Epithelial cell of esophagus (primary cell): ENCODE measurements around the gene ELAVL3.

Source experiments
- DNase-seq: peaks from one replicate; pipeline ENCODE4 v3.0.0; 2010; ENCODE audit warnings: low read depth
- H3K4me3 ChIP-seq: 2 replicates; pipeline ENCODE4 v1.5.1; 2011; ENCODE audit warnings: mild to moderate bottlenecking, low read length, control low read depth
- TF ChIP-seq, protein P1 (sequence below): IDR thresholded peaks from 2 replicates; pipeline ENCODE4 v1.5.1; 2011; ENCODE audit warnings: low read depth, mild to moderate bottlenecking, low read length, control low read depth, inconsistent platforms; ENCODE audit not compliant: insufficient read depth; ENCODE audit errors: missing control alignments

Gene ELAVL3

DNA sequence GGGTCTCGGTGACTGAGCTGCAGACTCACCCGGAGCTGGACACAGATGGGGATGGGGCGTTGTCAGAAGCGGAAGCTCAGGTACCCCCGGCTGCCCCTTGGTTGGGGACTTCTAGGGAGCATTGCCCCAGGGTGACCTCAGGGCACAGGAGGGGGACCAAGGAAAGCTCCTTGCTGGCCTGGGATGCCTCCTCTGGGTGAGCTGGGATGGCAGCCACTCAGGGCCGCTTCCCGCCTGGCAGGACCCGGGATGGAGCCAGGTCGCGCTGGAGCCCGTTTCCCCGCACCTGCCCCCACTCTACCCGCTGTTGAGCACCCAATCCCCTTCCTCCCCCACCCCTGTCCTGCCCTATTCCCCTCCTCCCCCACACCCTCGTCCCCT lies 34.6 kb downstream of the ELAVL3 start:
- DNase-seq: no peak
- TF ChIP-seq, protein P1, sequence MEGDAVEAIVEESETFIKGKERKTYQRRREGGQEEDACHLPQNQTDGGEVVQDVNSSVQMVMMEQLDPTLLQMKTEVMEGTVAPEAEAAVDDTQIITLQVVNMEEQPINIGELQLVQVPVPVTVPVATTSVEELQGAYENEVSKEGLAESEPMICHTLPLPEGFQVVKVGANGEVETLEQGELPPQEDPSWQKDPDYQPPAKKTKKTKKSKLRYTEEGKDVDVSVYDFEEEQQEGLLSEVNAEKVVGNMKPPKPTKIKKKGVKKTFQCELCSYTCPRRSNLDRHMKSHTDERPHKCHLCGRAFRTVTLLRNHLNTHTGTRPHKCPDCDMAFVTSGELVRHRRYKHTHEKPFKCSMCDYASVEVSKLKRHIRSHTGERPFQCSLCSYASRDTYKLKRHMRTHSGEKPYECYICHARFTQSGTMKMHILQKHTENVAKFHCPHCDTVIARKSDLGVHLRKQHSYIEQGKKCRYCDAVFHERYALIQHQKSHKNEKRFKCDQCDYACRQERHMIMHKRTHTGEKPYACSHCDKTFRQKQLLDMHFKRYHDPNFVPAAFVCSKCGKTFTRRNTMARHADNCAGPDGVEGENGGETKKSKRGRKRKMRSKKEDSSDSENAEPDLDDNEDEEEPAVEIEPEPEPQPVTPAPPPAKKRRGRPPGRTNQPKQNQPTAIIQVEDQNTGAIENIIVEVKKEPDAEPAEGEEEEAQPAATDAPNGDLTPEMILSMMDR: no peak
- no peak overlapping the region for H3K4me3 ChIP-seq

DNA sequence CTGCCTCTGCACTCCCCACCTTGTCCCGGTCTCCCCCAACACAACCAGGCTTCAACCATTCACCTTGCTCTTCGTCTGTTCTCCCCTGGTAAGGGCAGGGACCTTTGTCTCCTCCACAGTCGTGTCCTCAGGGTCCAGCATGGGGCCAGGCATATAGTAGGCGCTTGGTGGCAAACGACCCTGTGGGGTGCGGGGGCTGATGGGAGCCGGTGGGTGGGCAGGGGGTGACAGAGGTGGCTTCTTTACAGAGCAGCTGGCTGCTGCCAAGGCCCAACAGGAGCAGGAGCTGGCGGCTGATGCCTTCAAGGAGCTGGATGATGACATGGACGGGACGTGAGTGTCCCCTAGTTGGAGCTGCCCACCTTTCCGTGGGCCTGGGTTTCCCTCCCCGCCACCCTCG lies 35.7 kb downstream of the ELAVL3 start:
- H3K4me3 ChIP-seq: no peak overlapping the region
- TF ChIP-seq, protein P1: no peak
- DNase-seq: no peak

DNA sequence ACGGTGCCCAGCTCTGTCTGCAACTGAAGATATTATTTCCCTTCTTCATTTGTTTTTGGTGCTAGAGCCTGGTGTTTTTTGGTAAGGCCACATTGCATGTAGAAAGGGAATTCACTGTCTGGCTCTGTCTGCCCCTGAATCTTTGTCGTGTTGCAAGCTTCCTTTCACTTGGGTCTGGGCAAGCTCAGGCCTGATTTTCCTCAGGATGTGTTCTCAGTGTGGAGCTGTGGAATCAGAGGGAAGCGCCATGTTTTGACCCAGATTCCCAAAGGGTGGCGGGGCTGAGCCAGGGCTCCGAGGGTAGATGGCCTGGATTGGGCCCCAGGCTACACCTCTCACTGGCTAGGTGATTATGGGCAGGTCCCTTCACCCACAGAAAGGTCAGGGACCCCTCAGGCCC lies 36.8 kb downstream of the ELAVL3 start:
- TF ChIP-seq, protein P1: no peak
- H3K4me3 ChIP-seq: no peak overlapping the region
- peak; percentile 81 for DNase-seq

DNA sequence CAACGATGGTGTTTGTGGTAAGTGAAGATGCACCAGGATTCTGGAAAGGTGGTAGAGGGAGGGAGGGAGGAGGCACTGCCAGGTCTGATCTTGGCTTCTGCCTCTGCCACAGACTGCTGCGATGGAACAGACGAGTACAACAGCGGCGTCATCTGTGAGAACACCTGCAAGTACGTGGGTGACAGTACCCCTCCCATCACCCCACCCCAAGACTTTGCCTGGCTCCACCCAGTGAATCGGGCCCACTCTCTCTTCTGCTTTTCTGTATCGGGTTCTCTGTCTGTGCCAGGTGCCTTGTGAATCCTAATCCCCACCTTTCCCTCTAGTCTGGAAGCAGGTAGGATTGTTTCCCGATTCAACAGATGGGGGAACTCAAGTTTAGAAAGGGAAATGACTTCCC lies 42.9 kb downstream of the ELAVL3 start:
- H3K4me3 ChIP-seq: no peak overlapping the region
- no peak for DNase-seq
- TF ChIP-seq, protein P1: no peak

DNA sequence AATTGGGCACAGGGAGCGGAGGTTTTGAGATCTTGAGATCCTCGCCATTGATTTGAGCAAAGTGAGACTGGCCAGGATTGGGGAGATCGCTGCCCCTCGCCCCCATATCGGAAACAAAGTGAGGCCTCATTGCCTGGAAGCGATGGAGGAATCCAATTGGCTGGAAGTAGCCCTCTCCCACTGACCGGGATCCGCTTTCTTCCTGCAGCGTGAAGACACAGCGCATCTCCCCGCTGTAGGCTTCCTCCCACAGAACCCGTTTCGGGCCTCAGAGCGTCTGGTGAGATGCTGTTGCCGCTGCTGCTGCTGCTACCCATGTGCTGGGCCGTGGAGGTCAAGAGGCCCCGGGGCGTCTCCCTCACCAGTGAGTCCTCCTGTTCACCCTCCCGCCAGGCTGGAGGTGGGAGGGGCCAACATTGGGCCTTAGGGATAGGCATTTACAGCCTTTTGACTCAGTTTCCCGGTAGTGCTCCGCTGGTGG lies 45.0 kb downstream of the ELAVL3 start:
- DNase-seq: no peak
- TF ChIP-seq, protein P1: no peak
- H3K4me3 ChIP-seq: peak overlapping the region; percentile 99

DNA sequence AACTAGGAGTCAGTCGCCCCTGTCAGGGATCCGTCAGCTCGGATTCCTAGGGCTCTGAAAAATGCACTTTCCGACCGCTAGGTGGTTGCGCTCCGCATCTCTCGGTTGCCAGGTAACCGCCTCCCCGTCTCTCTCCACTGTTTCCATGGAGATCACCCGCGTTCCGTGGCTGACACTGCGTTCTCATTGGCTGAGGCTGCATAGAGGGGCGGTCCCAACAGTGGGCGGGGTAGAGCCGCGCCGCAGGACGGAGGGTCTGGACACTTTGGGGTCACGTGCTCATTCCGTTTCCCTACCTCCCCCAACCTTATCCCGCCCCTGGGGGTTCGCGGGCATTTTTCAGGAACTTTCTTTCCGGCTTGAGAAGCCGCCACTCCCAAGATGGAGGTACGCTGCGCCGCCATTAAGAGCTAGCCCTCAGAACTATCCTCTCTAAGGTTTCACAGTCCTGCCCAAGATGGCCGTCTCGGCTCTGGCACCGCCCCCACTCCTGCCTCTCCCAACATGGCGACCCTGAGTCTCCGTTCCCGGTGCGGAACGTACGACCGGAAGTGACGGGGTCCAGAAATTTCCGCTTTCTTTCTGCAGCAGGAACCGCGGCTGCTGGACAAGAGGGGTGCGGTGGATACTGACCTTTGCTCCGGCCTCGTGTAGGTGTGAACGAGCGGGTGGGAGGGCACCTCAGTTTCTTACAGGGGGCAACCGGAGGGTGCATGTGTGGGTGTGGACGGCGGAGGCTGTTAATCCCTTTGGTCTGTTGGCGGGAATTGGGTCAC lies 45.6 kb downstream of the ELAVL3 start, which contains the start of the genes ODAD3 and PRKCSH:
Gene ODAD3, minus strand, starts transcription at position 65 of the 776 bp plus-strand sequence. CDS start 105 bp downstream, outside the sequence.
Gene PRKCSH, plus strand, starts transcription at position 579 of the 776 bp plus-strand sequence. CDS start 483 bp downstream, outside the sequence.
- TF ChIP-seq, protein P1: peak; percentile 83
- H3K4me3 ChIP-seq: peak within 1 kb of the TSS; percentile 99
- DNase-seq: peak; percentile 99
